Lower lobe of right lung (tissue), 2 donors: ENCODE results near the gene ATCAY. TPM values are rescaled to one million over a fixed set of nuclear protein-coding genes. Genes with fewer than 3 reads are reported as not detected.
"Not testable (repeated sequence)": the region's sequence is repeated elsewhere in the genome, so short reads cannot be mapped to it uniquely, and the experiment has no call there.

Source experiments
- ATAC-seq, 2 donors: fragments of 200-7000 bp; cut with Tn5 transposase; one replicate each; pipeline ENCODE4 v1.9.1; 2020 to 2022; ENCODE audit warnings: mild to moderate bottlenecking in 2 of 2, moderate library complexity in 2 of 2
- DNase-seq: peaks from one replicate; pipeline ENCODE4 v3.0.0-alpha.2; 2020
- H3K27ac ChIP-seq: fragments of 200-600 bp; one replicate; pipeline ENCODE4 v1.8.0; 2022
- H3K27me3 ChIP-seq: fragments of 200-600 bp; one replicate; pipeline ENCODE4 v1.8.0; 2022; ENCODE audit warnings: low read depth
- H3K36me3 ChIP-seq: fragments of 200-600 bp; one replicate; pipeline ENCODE4 v1.8.0; 2022; ENCODE audit warnings: mild to moderate bottlenecking
- H3K4me1 ChIP-seq: fragments of 200-600 bp; one replicate; pipeline ENCODE4 v1.8.0; 2022
- H3K4me3 ChIP-seq: fragments of 200-600 bp; one replicate; pipeline ENCODE4 v1.8.0; 2022; ENCODE audit warnings: mild to moderate bottlenecking
- H3K9me3 ChIP-seq: fragments of 200-600 bp; one replicate; pipeline ENCODE4 v1.8.0; 2022
- intact Hi-C: fragments of 100-400 bp; cut with DNase I; formaldehyde crosslinking; loops from one replicate; pipeline ENCODE4 v1.11.0; 2022
- total RNA-seq: library from RNA; stranded (reverse); fragmentation: NEBNext Ultra II Directional; extraction: Animal tissue kit (Norgen Biotek cat#: 25700); gene quantifications from one replicate; pipeline ENCODE4 v1.2.1, GENCODE V29; 2021
- TF ChIP-seq, protein P1 (sequence below): fragments of 200-600 bp; IDR thresholded peaks from one replicate; pipeline ENCODE4 v1.8.0; 2022; ENCODE audit warnings: antibody characterized with exemption, mild to moderate bottlenecking
- donor health status: DM: no; HTN: yes; CAD: no; lungs with severe emphysema.

Gene ATCAY
- total RNA-seq, 1 donor from 2014 or later, result not detected

GRCh38 chr19:3936506-3937442, 56.3 kb downstream of the ATCAY start:
- DNase-seq, result no peak
- Histone ChIP-seq H3K4me3 (no peak overlapping the region), H3K27ac (no peak overlapping the region), H3K4me1 (no peaks in the 10 kb centered on the region), H3K9me3 (no peaks in the 10 kb centered on the region), H3K36me3 (no peaks in the 10 kb centered on the region), H3K27me3 (peaks cover 22% of the 10 kb centered on the region)
- TF ChIP-seq, protein P1, sequence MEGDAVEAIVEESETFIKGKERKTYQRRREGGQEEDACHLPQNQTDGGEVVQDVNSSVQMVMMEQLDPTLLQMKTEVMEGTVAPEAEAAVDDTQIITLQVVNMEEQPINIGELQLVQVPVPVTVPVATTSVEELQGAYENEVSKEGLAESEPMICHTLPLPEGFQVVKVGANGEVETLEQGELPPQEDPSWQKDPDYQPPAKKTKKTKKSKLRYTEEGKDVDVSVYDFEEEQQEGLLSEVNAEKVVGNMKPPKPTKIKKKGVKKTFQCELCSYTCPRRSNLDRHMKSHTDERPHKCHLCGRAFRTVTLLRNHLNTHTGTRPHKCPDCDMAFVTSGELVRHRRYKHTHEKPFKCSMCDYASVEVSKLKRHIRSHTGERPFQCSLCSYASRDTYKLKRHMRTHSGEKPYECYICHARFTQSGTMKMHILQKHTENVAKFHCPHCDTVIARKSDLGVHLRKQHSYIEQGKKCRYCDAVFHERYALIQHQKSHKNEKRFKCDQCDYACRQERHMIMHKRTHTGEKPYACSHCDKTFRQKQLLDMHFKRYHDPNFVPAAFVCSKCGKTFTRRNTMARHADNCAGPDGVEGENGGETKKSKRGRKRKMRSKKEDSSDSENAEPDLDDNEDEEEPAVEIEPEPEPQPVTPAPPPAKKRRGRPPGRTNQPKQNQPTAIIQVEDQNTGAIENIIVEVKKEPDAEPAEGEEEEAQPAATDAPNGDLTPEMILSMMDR, result no peak
- ATAC-seq, result peak; percentile 31 to 40
- intact Hi-C loops, result no loop called here

GRCh38 chr19:3938300-3938950, 57.9 kb downstream of the ATCAY start:
- H3K9me3 ChIP-seq, H3K4me3 ChIP-seq, H3K4me1 ChIP-seq, DNase-seq, intact Hi-C loops, H3K36me3 ChIP-seq, H3K27ac ChIP-seq, ATAC-seq: not testable (repeated sequence)
- peaks cover 16% of the 10 kb centered on the region for H3K27me3 ChIP-seq

GRCh38 chr19:3942790-3943409, 62.4 kb downstream of the ATCAY start:
- no peaks in the 10 kb centered on the region for H3K36me3 ChIP-seq
- no peaks in the 10 kb centered on the region for H3K9me3 ChIP-seq
- no peak overlapping the region for H3K4me3 ChIP-seq
- H3K4me1 ChIP-seq, result no peaks in the 10 kb centered on the region
- no peak for ATAC-seq
- DNase-seq, result no peak
- no peaks in the 10 kb centered on the region for H3K27me3 ChIP-seq
- TF ChIP-seq, protein P1, result no peak
- no peak overlapping the region for H3K27ac ChIP-seq
- intact Hi-C loops, result no loop called here

DNA sequence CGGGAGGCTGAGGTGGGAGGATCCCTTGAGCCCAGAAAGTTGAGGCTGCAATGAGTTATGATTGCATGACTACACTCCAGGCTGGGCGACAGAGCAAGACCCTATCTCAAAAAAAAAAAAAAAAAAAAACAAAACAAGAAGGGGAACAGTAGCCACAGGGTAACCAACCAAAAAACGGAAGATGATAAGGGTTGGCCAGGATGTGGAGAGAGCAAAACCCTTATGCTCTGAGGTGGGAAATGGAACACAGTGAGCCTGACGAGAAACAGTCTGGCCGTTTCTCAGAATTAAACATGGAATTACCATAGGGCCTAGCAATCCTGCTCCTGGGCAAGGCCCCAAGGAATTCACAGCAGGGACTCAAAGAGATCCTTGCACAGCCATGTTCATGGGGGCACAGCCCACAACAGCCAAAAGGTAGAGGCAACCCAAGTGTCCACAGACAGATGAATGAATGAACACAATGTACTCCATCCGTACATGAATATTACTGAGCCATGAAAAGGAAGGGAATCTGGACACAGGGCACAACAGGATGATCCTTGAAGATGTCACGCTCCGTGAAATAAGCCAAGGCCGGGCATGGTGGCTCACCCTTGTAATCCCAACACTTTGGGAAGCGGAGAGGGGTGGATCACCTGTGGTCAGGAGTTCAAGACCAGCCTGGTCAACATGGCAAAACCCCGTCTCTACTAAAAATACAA, 63.7 kb downstream of the ATCAY start:
- H3K4me3 ChIP-seq, result no peak overlapping the region
- H3K9me3 ChIP-seq, result no peaks in the 10 kb centered on the region
- H3K27ac ChIP-seq, result no peak overlapping the region
- H3K4me1 ChIP-seq, result no peaks in the 10 kb centered on the region
- H3K27me3 ChIP-seq, result no peaks in the 10 kb centered on the region
- intact Hi-C loops, result no loop called here
- TF ChIP-seq, protein P1, result no peak
- H3K36me3 ChIP-seq, result no peaks in the 10 kb centered on the region
- DNase-seq (no peak), ATAC-seq (no peak)

- Histone ChIP-seq H3K4me1 (peaks cover 5% of the 10 kb centered on the region), H3K27ac (no peak overlapping the region), H3K27me3 (no peaks in the 10 kb centered on the region), H3K9me3 (no peaks in the 10 kb centered on the region), H3K4me3 (no peak overlapping the region), H3K36me3 (no peaks in the 10 kb centered on the region)
- DNase-seq, result no peak
- intact Hi-C loops, result no loop called here
- TF ChIP-seq, protein P1, result no peak
- ATAC-seq, result no peak
Observed at GRCh38 chr19:3945838-3946237, 65.4 kb downstream of the ATCAY start.

DNA sequence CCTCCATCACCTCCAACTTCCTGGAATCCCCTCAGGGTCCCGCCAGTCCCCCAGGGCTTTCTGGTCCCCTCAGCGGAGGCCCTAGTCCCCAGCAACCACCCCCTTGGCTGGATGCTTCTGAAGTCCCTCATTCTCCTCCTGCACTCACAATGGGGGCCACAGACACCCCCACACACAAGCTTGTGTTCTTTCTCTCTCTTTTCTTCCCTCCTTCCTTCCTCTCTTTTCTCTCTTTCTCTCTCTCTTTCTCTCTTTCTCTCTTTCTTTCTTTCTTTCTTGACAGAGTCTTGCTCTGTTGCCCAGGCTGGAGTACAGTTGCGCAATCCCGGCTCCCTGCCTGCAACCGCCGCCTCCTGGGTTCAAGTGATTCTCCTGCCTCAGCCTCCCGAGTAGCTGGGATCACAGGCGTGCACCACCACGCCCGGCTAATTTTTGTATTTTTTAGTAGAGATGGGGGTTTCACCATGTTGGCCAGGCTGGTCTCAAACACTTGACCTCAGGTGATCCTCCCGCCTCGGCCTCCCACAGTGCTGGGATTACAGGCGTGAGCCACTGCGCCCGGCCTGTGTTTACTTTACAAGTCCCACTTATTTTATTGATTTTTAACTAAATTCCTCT, 66.9 kb downstream of the ATCAY start:
- H3K4me3 ChIP-seq, ATAC-seq: not testable (repeated sequence)

More for the DNA sequence above, 66.9 kb downstream of the ATCAY start:
- H3K27ac ChIP-seq, H3K36me3 ChIP-seq, H3K4me1 ChIP-seq, DNase-seq, H3K27me3 ChIP-seq, intact Hi-C loops, H3K9me3 ChIP-seq: not testable (repeated sequence)
